GM18909 (cell line): Measurements from ENCODE around the gene ITGA2B.
"Not testable (repeated sequence)": the region's sequence is repeated elsewhere in the genome, so short reads cannot be mapped to it uniquely, and the experiment has no call there.

Source experiments
- ATAC-seq: cut with Tn5 transposase; IDR thresholded peaks from one replicate; pipeline ENCODE4 v1.9.1; 2021; ENCODE audit warnings: mild to moderate bottlenecking; ENCODE audit not compliant: unreplicated experiment, poor library complexity

ITGA2B gene

DNA sequence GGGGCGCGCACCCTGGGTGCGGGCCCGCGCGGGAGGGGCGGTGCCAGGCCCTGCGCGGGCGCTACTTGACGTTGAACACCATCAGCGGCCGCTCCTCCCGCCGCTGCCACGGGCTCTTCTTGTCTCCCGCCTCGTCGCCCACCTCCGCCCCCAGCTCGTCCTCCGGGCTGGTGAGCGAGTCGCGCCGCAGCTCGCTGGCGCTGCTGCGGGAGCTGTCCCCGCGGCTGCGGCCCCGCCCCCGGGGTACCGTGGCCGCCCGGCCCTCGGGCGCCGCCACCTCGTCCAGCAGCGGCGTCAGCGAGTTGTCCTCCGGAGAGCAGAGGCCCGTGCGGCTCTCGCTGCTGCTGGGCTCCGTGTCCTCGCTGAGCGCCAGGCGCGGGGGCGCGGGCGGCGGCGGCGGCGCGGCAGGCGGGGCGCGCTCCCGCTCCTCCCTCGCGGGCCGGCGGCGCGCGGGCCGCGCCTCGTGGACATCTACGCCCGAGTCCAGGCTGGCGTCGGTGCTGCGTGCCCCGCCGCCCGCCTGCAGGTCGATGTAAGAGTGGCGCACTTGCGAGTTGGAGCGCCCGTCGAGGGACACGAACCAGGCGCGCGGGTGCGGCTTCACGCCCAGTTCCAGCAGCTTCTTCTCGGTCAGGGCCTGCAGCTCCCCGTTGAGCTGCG is 35.6 kb downstream of the ITGA2B start:
- no peak for ATAC-seq

- no peak for ATAC-seq
These were observed 36.4 kb downstream of the ITGA2B start for GRCh38 chr17:44352828-44353671.

DNA sequence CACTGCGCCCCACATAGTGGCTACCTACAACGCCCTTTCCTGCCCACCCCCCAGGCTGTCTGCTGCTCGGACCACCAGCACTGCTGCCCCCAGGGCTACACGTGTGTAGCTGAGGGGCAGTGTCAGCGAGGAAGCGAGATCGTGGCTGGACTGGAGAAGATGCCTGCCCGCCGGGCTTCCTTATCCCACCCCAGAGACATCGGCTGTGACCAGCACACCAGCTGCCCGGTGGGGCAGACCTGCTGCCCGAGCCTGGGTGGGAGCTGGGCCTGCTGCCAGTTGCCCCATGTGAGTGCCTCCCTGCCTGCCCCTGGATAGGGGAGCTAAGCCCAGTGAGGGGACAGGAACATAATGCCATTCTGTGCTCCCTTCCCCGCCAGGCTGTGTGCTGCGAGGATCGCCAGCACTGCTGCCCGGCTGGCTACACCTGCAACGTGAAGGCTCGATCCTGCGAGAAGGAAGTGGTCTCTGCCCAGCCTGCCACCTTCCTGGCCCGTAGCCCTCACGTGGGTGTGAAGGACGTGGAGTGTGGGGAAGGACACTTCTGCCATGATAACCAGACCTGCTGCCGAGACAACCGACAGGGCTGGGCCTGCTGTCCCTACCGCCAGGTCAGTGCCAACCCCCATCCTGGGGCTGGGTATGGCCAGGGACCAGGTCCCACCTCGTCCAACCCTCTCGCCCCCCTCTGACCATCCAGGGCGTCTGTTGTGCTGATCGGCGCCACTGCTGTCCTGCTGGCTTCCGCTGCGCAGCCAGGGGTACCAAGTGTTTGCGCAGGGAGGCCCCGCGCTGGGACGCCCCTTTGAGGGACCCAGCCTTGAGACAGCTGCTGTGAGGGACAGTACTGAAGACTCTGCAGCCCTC is 37.3 kb downstream of the ITGA2B start:
- no peak for ATAC-seq

GRCh38 chr17:44351464-44351863 is 38.0 kb downstream of the ITGA2B start:
- no peak for ATAC-seq

GRCh38 chr17:44350733-44351226 is 38.7 kb downstream of the ITGA2B start:
- ATAC-seq: no peak

GRCh38 chr17:44349553-44350070 is 39.8 kb downstream of the ITGA2B start:
- no peak for ATAC-seq

GRCh38 chr17:44348988-44349364 is 40.5 kb downstream of the ITGA2B start:
- no peak for ATAC-seq

GRCh38 chr17:44348234-44348987 is 41.0 kb downstream of the ITGA2B start:
- peak; percentile 48 for ATAC-seq

DNA sequence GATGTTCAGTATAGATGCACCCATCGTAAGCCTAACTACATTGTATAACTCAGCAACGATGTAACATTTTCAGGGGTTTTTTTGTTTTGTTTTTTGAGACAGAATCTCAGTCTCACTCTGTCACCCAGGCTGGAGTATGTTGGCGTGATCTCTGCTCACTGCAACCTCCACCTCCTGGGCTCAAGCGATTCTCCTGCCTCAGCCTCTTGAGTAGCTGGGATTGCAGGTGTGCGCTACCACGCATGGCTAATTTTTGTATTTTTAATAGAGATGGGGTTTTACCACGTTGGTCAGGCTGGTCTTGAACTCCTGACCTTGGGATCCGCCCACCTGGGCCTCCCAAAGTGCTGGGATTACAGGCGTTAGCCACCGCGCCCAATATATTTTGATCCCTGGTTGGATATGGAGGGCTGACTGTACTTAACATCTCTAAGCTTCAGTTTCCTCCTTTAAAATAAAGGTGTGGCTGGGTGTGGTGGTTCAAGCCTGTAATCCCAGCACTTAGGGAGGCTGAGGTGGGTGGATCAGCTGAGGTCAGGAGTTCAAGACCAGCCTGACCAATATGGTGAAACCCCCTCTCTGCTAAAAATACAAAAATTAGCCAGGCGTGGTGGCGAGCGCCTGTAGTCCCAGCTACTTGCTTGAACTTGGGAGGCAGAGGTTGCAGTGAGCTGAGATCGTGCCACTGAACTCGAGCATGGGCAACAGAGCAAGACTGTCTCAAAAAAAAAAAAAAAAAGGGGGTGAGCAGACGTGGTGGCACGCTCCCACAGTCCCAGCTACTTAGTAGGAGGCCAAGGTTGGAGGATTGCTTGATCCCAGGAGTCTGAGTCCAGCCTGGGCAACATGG is 42.0 kb downstream of the ITGA2B start:
- ATAC-seq: not testable (repeated sequence)

- ATAC-seq: no peak
These were observed 43.2 kb downstream of the ITGA2B start for GRCh38 chr17:44346064-44346844.

DNA sequence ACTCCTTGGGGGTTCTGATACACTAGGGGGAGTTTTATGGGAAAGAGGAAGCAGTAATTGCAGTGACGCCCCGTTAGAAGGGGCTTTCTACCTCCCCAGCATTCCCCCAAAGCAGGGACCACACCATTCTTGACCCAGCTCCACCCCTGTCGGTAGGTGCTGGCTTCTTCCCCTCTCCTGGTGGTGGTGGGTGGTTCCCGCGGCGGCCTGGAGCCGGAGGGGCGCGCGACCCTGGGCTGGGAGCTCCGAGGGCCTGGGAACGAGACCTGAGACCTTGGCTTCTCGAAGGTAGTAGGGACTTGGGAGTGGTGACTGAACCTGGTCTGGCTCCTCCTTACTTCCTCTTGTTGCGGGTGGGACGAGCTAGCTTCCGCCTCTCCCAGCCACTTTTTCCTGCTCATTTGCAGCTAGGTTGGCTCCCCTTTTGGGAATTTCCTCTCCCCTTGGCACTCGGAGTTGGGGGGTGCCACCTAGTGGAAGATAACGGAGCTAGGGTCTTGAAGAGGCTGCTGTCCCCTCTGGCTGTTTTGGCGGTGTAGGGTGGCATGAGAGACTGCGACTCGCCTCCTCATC is 43.9 kb downstream of the ITGA2B start:
- ATAC-seq: peak; percentile 15

GRCh38 chr17:44344939-44345453 is 44.5 kb downstream of the ITGA2B start, which contains the start of gene GRN:
TSS of gene GRN (plus strand) at chr17:44345302. CDS start at chr17:44349165, 3,863 bp downstream.
- peak; percentile 67 for ATAC-seq

GRCh38 chr17:44343510-44344209 is 45.8 kb downstream of the ITGA2B start:
- no peak for ATAC-seq

DNA sequence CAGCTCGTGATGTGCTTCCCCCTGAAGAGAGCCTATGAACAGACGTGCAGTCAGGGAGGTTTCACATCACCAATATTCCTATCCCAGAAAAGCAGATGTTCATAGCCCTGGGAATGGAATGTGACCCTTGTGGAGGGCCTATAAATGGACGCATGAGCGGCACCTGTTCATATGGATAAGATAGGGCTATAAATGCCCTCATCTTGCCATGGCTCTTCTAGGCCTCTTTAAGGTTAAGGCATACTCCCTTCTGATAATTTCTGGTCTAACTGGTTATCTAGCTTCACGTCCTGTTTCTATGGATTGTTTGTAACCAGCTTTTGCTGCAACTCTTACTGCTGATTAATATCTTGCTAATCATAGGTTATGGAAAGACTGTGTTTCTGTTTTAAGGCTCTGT is 48.9 kb downstream of the ITGA2B start:
- ATAC-seq: not testable (repeated sequence)

DNA sequence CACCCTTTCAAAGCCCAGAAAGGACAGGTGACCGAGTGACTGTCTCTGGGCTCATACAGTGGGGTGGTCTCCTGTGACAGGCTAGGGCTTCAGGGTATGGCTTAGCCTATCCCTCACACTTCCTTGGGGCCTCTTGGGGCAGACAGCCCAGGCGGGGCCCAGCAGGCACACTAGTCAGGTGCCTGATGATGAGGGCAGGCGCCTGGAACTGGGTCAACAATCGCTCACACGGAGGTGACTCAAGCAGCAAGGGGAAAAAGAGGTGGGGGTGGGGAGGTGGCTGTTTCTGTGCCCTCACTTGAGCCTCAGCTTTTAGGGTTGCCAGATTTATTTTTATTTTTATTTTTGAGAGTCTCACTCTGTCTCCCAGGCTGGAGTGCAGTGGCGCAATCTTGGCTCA is 50.7 kb downstream of the ITGA2B start:
- no peak for ATAC-seq

GRCh38 chr17:44335968-44336367 is 53.5 kb downstream of the ITGA2B start:
- ATAC-seq: no peak

GRCh38 chr17:44335564-44335963 is 53.9 kb downstream of the ITGA2B start:
- no peak for ATAC-seq
